Measurements from ENCODE around the gene GNAQ. TPM values are rescaled to one million over a fixed set of nuclear protein-coding genes. Genes with fewer than 3 reads are reported as not detected.

Gene GNAQ
- total RNA-seq, 1 donor from 2014 or later: 16.2 TPM

GRCh38 chr9:77794985-77795384, 236.6 kb downstream of the GNAQ start:
- Histone ChIP-seq H3K4me1 (ENCODE audit: control insufficient read depth in 3 of 3, insufficient read depth in 3 of 3, low read length in 3 of 3) (peaks cover 0 to 3% (median 0%) of the 10 kb centered on the region in 3 donors), H3K27ac (ENCODE audit: low read depth, low read length) (no peak overlapping the region), H3K27me3 (ENCODE audit: control insufficient read depth in 3 of 3, insufficient read depth in 3 of 3, low read length in 3 of 3) (no peaks in the 10 kb centered on the region), H3K9ac (ENCODE audit: low read depth in 1 of 3, low read length in 3 of 3) (no peak overlapping the region), H3K4me3 (ENCODE audit: low read length in 3 of 3) (no peak overlapping the region), H3K36me3 (ENCODE audit: control insufficient read depth in 3 of 3, insufficient read depth in 3 of 3, low read length in 3 of 3) (peaks cover 0 to 3% (median 0%) of the 10 kb centered on the region in 3 donors), H3K9me3 (ENCODE audit: control insufficient read depth in 3 of 3, low read length in 3 of 3) (no peaks in the 10 kb centered on the region)

DNA sequence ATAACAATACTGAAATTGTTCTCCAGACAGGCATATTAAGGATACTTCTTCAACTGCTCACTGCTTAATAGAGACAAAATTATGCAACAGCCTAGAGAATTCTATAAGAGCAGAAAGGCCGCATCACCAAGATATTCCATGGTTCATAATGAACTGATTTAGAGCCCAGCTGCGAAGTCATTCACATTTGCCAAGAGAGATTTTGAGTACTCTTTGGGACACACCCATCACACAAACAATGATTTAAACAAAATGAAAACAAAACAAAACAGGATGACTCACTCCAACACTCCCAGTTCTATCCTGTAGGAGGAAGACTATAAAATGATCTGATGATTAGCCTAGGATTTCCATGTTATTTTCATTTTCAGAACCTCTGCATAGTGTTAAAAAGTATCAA, 237.8 kb downstream of the GNAQ start:
- H3K4me1 ChIP-seq (ENCODE audit: control insufficient read depth in 3 of 3, insufficient read depth in 3 of 3, low read length in 3 of 3): peaks cover 0 to 3% (median 0%) of the 10 kb centered on the region in 3 donors
- no peak overlapping the region for H3K4me3 ChIP-seq (ENCODE audit: low read length in 3 of 3)
- peaks cover 0 to 3% (median 0%) of the 10 kb centered on the region in 3 donors for H3K36me3 ChIP-seq (ENCODE audit: control insufficient read depth in 3 of 3, insufficient read depth in 3 of 3, low read length in 3 of 3)
- H3K27ac ChIP-seq (ENCODE audit: low read depth, low read length): no peak overlapping the region
- no peaks in the 10 kb centered on the region for H3K27me3 ChIP-seq (ENCODE audit: control insufficient read depth in 3 of 3, insufficient read depth in 3 of 3, low read length in 3 of 3)
- H3K9ac ChIP-seq (ENCODE audit: low read depth in 1 of 3, low read length in 3 of 3): no peak overlapping the region
- H3K9me3 ChIP-seq (ENCODE audit: control insufficient read depth in 3 of 3, low read length in 3 of 3): no peaks in the 10 kb centered on the region

DNA sequence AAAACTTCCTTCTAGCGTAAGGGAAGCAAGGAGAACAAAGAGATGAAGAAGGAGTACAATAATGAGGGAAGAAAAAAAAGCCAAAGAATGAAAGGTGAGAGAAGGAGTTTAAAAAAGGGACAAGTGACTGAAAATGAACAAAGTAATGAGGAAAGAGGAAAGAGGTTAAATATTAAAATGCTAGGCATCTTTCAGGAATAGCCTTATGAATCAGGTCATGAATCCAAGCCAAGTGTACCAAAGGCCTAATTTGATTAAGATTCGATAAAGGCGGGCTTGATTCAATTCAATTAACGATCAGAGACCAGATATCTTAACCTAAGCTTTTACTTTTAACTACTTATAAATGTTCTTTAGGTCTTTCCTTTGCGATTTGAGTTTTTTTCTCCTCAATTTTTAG, 241.7 kb downstream of the GNAQ start:
- H3K4me1 ChIP-seq (ENCODE audit: control insufficient read depth in 3 of 3, insufficient read depth in 3 of 3, low read length in 3 of 3): no peaks in the 10 kb centered on the region
- H3K9ac ChIP-seq (ENCODE audit: low read depth in 1 of 3, low read length in 3 of 3): no peak overlapping the region
- H3K27ac ChIP-seq (ENCODE audit: low read depth, low read length): no peak overlapping the region
- H3K27me3 ChIP-seq (ENCODE audit: control insufficient read depth in 3 of 3, insufficient read depth in 3 of 3, low read length in 3 of 3): no peaks in the 10 kb centered on the region
- H3K36me3 ChIP-seq (ENCODE audit: control insufficient read depth in 3 of 3, insufficient read depth in 3 of 3, low read length in 3 of 3): peaks cover 0 to 7% (median 4%) of the 10 kb centered on the region in 3 donors
- H3K9me3 ChIP-seq (ENCODE audit: control insufficient read depth in 3 of 3, low read length in 3 of 3): no peaks in the 10 kb centered on the region
- H3K4me3 ChIP-seq (ENCODE audit: low read length in 3 of 3): no peak overlapping the region

DNA sequence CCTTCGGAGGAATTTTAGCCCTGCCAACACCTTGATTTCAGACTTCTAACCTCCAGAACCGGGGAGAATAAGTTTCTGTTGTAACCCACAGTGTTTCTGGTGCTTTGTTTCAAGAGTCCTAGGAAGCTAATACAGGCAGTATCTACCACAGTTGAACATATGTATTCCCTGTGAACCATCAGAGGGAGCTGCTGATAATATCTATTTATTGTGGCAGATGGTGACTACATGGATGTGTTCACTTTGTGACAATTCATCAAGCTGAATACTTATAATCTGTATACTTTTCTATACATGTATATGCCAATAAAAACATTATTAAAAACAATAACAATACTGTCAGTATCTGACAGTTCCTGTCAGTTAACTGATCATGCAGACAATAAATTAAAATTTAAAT, 246.3 kb downstream of the GNAQ start:
- H3K9ac ChIP-seq (ENCODE audit: low read depth in 1 of 3, low read length in 3 of 3): no peak overlapping the region
- no peaks in the 10 kb centered on the region for H3K9me3 ChIP-seq (ENCODE audit: control insufficient read depth in 3 of 3, low read length in 3 of 3)
- H3K4me1 ChIP-seq (ENCODE audit: control insufficient read depth in 3 of 3, insufficient read depth in 3 of 3, low read length in 3 of 3): no peaks in the 10 kb centered on the region
- no peak overlapping the region for H3K4me3 ChIP-seq (ENCODE audit: low read length in 3 of 3)
- no peak overlapping the region for H3K27ac ChIP-seq (ENCODE audit: low read depth, low read length)
- H3K36me3 ChIP-seq (ENCODE audit: control insufficient read depth in 3 of 3, insufficient read depth in 3 of 3, low read length in 3 of 3): peaks cover 0 to 6% (median 4%) of the 10 kb centered on the region in 3 donors
- H3K27me3 ChIP-seq (ENCODE audit: control insufficient read depth in 3 of 3, insufficient read depth in 3 of 3, low read length in 3 of 3): no peaks in the 10 kb centered on the region

- no peak overlapping the region for H3K27ac ChIP-seq (ENCODE audit: low read depth, low read length)
- no peaks in the 10 kb centered on the region for H3K9me3 ChIP-seq (ENCODE audit: control insufficient read depth in 3 of 3, low read length in 3 of 3)
- H3K9ac ChIP-seq (ENCODE audit: low read depth in 1 of 3, low read length in 3 of 3): no peak overlapping the region
- no peak overlapping the region for H3K4me3 ChIP-seq (ENCODE audit: low read length in 3 of 3)
- no peaks in the 10 kb centered on the region for H3K4me1 ChIP-seq (ENCODE audit: control insufficient read depth in 3 of 3, insufficient read depth in 3 of 3, low read length in 3 of 3)
- no peaks in the 10 kb centered on the region for H3K27me3 ChIP-seq (ENCODE audit: control insufficient read depth in 3 of 3, insufficient read depth in 3 of 3, low read length in 3 of 3)
- H3K36me3 ChIP-seq (ENCODE audit: control insufficient read depth in 3 of 3, insufficient read depth in 3 of 3, low read length in 3 of 3): peaks cover 0 to 6% (median 4%) of the 10 kb centered on the region in 3 donors
Observed at GRCh38 chr9:77783518-77783917, 248.1 kb downstream of the GNAQ start.

GRCh38 chr9:77779010-77779409, 252.6 kb downstream of the GNAQ start:
- Histone ChIP-seq H3K9ac (ENCODE audit: low read depth in 1 of 3, low read length in 3 of 3) (no peak overlapping the region), H3K27me3 (ENCODE audit: control insufficient read depth in 3 of 3, insufficient read depth in 3 of 3, low read length in 3 of 3) (no peaks in the 10 kb centered on the region), H3K36me3 (ENCODE audit: control insufficient read depth in 3 of 3, insufficient read depth in 3 of 3, low read length in 3 of 3) (no peaks in the 10 kb centered on the region), H3K4me1 (ENCODE audit: control insufficient read depth in 3 of 3, insufficient read depth in 3 of 3, low read length in 3 of 3) (no peaks in the 10 kb centered on the region), H3K27ac (ENCODE audit: low read depth, low read length) (no peak overlapping the region), H3K9me3 (ENCODE audit: control insufficient read depth in 3 of 3, low read length in 3 of 3) (no peaks in the 10 kb centered on the region), H3K4me3 (ENCODE audit: low read length in 3 of 3) (no peak overlapping the region)

GRCh38 chr9:77773381-77773780, 258.2 kb downstream of the GNAQ start:
- no peak overlapping the region for H3K4me3 ChIP-seq (ENCODE audit: low read length in 3 of 3)
- H3K4me1 ChIP-seq (ENCODE audit: control insufficient read depth in 3 of 3, insufficient read depth in 3 of 3, low read length in 3 of 3): no peaks in the 10 kb centered on the region
- no peak overlapping the region for H3K9ac ChIP-seq (ENCODE audit: low read depth in 1 of 3, low read length in 3 of 3)
- no peak overlapping the region for H3K27ac ChIP-seq (ENCODE audit: low read depth, low read length)
- no peaks in the 10 kb centered on the region for H3K27me3 ChIP-seq (ENCODE audit: control insufficient read depth in 3 of 3, insufficient read depth in 3 of 3, low read length in 3 of 3)
- no peaks in the 10 kb centered on the region for H3K9me3 ChIP-seq (ENCODE audit: control insufficient read depth in 3 of 3, low read length in 3 of 3)
- peaks cover 0 to 4% (median 0%) of the 10 kb centered on the region in 3 donors for H3K36me3 ChIP-seq (ENCODE audit: control insufficient read depth in 3 of 3, insufficient read depth in 3 of 3, low read length in 3 of 3)

GRCh38 chr9:77772646-77773045, 259.0 kb downstream of the GNAQ start:
- Histone ChIP-seq H3K27me3 (ENCODE audit: control insufficient read depth in 3 of 3, insufficient read depth in 3 of 3, low read length in 3 of 3) (no peaks in the 10 kb centered on the region), H3K9me3 (ENCODE audit: control insufficient read depth in 3 of 3, low read length in 3 of 3) (no peaks in the 10 kb centered on the region), H3K36me3 (ENCODE audit: control insufficient read depth in 3 of 3, insufficient read depth in 3 of 3, low read length in 3 of 3) (peaks cover 0 to 4% (median 0%) of the 10 kb centered on the region in 3 donors), H3K4me1 (ENCODE audit: control insufficient read depth in 3 of 3, insufficient read depth in 3 of 3, low read length in 3 of 3) (no peaks in the 10 kb centered on the region), H3K4me3 (ENCODE audit: low read length in 3 of 3) (no peak overlapping the region), H3K27ac (ENCODE audit: low read depth, low read length) (no peak overlapping the region), H3K9ac (ENCODE audit: low read depth in 1 of 3, low read length in 3 of 3) (no peak overlapping the region)

GRCh38 chr9:77771171-77771570, 260.4 kb downstream of the GNAQ start:
- H3K27me3 ChIP-seq (ENCODE audit: control insufficient read depth in 3 of 3, insufficient read depth in 3 of 3, low read length in 3 of 3): no peaks in the 10 kb centered on the region
- no peak overlapping the region for H3K9ac ChIP-seq (ENCODE audit: low read depth in 1 of 3, low read length in 3 of 3)
- no peaks in the 10 kb centered on the region for H3K4me1 ChIP-seq (ENCODE audit: control insufficient read depth in 3 of 3, insufficient read depth in 3 of 3, low read length in 3 of 3)
- H3K4me3 ChIP-seq (ENCODE audit: low read length in 3 of 3): no peak overlapping the region
- H3K36me3 ChIP-seq (ENCODE audit: control insufficient read depth in 3 of 3, insufficient read depth in 3 of 3, low read length in 3 of 3): peaks cover 0 to 4% (median 0%) of the 10 kb centered on the region in 3 donors
- H3K9me3 ChIP-seq (ENCODE audit: control insufficient read depth in 3 of 3, low read length in 3 of 3): no peaks in the 10 kb centered on the region
- no peak overlapping the region for H3K27ac ChIP-seq (ENCODE audit: low read depth, low read length)

DNA sequence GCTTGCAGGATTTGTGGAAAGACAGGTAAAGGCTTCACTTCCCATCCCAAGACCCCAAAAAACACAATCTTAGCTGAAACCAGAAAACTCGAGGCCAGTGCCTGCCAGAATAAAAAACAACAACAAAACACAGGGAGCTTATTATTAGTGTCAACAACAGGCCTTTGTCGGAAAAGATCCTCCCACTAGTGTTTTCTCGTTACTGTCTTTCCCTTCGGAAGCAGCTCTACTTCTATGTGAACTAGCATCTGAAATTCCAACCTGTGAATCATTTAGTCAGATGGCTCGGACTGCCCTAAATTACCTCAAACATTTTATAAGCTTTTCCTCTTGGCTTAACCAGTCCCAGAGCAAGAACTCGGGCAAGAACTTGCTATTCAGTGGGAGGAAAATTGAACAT, 261.3 kb downstream of the GNAQ start:
- H3K4me3 ChIP-seq (ENCODE audit: low read length in 3 of 3): no peak overlapping the region
- H3K27ac ChIP-seq (ENCODE audit: low read depth, low read length): no peak overlapping the region
- no peaks in the 10 kb centered on the region for H3K4me1 ChIP-seq (ENCODE audit: control insufficient read depth in 3 of 3, insufficient read depth in 3 of 3, low read length in 3 of 3)
- H3K9ac ChIP-seq (ENCODE audit: low read depth in 1 of 3, low read length in 3 of 3): no peak overlapping the region
- H3K36me3 ChIP-seq (ENCODE audit: control insufficient read depth in 3 of 3, insufficient read depth in 3 of 3, low read length in 3 of 3): peaks cover 0 to 4% (median 0%) of the 10 kb centered on the region in 3 donors
- H3K27me3 ChIP-seq (ENCODE audit: control insufficient read depth in 3 of 3, insufficient read depth in 3 of 3, low read length in 3 of 3): no peaks in the 10 kb centered on the region
- H3K9me3 ChIP-seq (ENCODE audit: control insufficient read depth in 3 of 3, low read length in 3 of 3): no peaks in the 10 kb centered on the region

GRCh38 chr9:77769246-77769645, 262.4 kb downstream of the GNAQ start:
- no peaks in the 10 kb centered on the region for H3K9me3 ChIP-seq (ENCODE audit: control insufficient read depth in 3 of 3, low read length in 3 of 3)
- no peak overlapping the region for H3K27ac ChIP-seq (ENCODE audit: low read depth, low read length)
- no peaks in the 10 kb centered on the region for H3K4me1 ChIP-seq (ENCODE audit: control insufficient read depth in 3 of 3, insufficient read depth in 3 of 3, low read length in 3 of 3)
- peaks cover 0 to 4% (median 0%) of the 10 kb centered on the region in 3 donors for H3K36me3 ChIP-seq (ENCODE audit: control insufficient read depth in 3 of 3, insufficient read depth in 3 of 3, low read length in 3 of 3)
- no peak overlapping the region for H3K4me3 ChIP-seq (ENCODE audit: low read length in 3 of 3)
- no peaks in the 10 kb centered on the region for H3K27me3 ChIP-seq (ENCODE audit: control insufficient read depth in 3 of 3, insufficient read depth in 3 of 3, low read length in 3 of 3)
- H3K9ac ChIP-seq (ENCODE audit: low read depth in 1 of 3, low read length in 3 of 3): no peak overlapping the region
